HEK293 (cell line): ENCODE data around the gene PRKCE.

Source experiments
- CTCF ChIA-PET: fragments of 350-600 bp; formaldehyde crosslinking; extraction: SDS; loops from one replicate; lab custom pipeline; 2021; ENCODE audit warnings: antibody characterized with exemption; lab: Yijun Ruan, JAX
- POLR2A ChIA-PET: fragments of 300-600 bp; formaldehyde crosslinking; extraction: SDS; loops from one replicate; lab custom pipeline; 2020; ENCODE audit warnings: antibody characterized with exemption, inconsistent platforms; lab: Yijun Ruan, JAX
- H3K27ac ChIP-seq: fragments of 200-500 bp; sonication (Bioruptor generic); 2 replicates; pipeline ENCODE4 v1.5.1; 2014; ENCODE audit warnings: low read depth, low read length, control low read depth, inconsistent platforms; ENCODE audit errors: extremely low read depth
- H3K36me3 ChIP-seq, 2 experiments: fragments of 200-500 bp in 1 of 2; sonication (Bioruptor generic) in 1 of 2; 1 replicate in 1 of 2; 2 replicates in 1 of 2; pipeline ENCODE4 v1.5.1; 2014 to 2017; ENCODE audit warnings: inconsistent platforms in 2 of 2, low read length in 2 of 2; ENCODE audit not compliant: control insufficient read depth in 2 of 2, insufficient read depth in 1 of 2
- H3K4me1 ChIP-seq: fragments of 200-500 bp; sonication (Bioruptor generic); 2 replicates; pipeline ENCODE4 v1.5.1; 2014; ENCODE audit warnings: mild to moderate bottlenecking, low read length, inconsistent platforms; ENCODE audit not compliant: control insufficient read depth, insufficient read depth
- H3K4me3 ChIP-seq: 2 replicates; pipeline ENCODE4 v1.5.1; 2011; ENCODE audit warnings: low read depth, mild to moderate bottlenecking, control low read depth, low read length, moderate library complexity
- H3K9me3 ChIP-seq: fragments of 200-500 bp; sonication (Bioruptor generic); 2 replicates; pipeline ENCODE4 v1.5.1; 2014; ENCODE audit warnings: low read depth, low read length, inconsistent platforms; ENCODE audit not compliant: control insufficient read depth, insufficient read depth
- HOXD13 ChIP-seq: sonication (generic); formaldehyde crosslinking; IDR thresholded peaks from 2 replicates; pipeline ENCODE4 v1.8.0; 2022; ENCODE audit warnings: missing genetic modification reagents, borderline replicate concordance
- KLF10 ChIP-seq: fragments of 450-650 bp; IDR thresholded peaks from 2 replicates; pipeline ENCODE4 v1.5.1; 2018; ENCODE audit warnings: missing biosample characterization, mild to moderate bottlenecking, missing genetic modification characterization
- MYNN ChIP-seq: fragments of 450-650 bp; formaldehyde crosslinking; IDR thresholded peaks from 2 replicates; pipeline ENCODE4 v1.5.1; 2016; ENCODE audit warnings: missing biosample characterization, missing genetic modification characterization, borderline replicate concordance
- PRDM4 ChIP-seq: fragments of 450-650 bp; formaldehyde crosslinking; IDR thresholded peaks from 2 replicates; pipeline ENCODE4 v1.5.1; 2017; ENCODE audit warnings: missing biosample characterization, missing genetic modification characterization
- SP2 ChIP-seq: fragments of 450-650 bp; formaldehyde crosslinking; IDR thresholded peaks from 2 replicates; pipeline ENCODE4 v1.5.1; 2016; ENCODE audit warnings: missing biosample characterization, missing genetic modification characterization
- ZBTB26 ChIP-seq: fragments of 450-650 bp; formaldehyde crosslinking; optimal IDR thresholded peaks from 2 replicates; pipeline ENCODE3; 2016; ENCODE audit warnings: missing biosample characterization, mild to moderate bottlenecking, missing genetic modification characterization
- ZNF10 ChIP-seq: fragments of 450-650 bp; formaldehyde crosslinking; IDR thresholded peaks from 2 replicates; pipeline ENCODE4 v1.5.1; 2017; ENCODE audit warnings: missing biosample characterization, missing genetic modification characterization
- ZNF157 ChIP-seq: fragments of 450-650 bp; formaldehyde crosslinking; IDR thresholded peaks from 2 replicates; pipeline ENCODE4 v1.5.1; 2016; ENCODE audit warnings: missing biosample characterization, missing genetic modification characterization
- ZNF175 ChIP-seq: fragments of 450-650 bp; formaldehyde crosslinking; IDR thresholded peaks from 2 replicates; pipeline ENCODE4 v1.5.1; 2016; ENCODE audit warnings: missing biosample characterization, missing genetic modification characterization
- ZNF274 ChIP-seq, 2 experiments: fragments of 200-500 bp in 1 of 2; fragments of 450-650 bp in 1 of 2; sonication (Bioruptor generic) in 1 of 2; formaldehyde crosslinking in 1 of 2; IDR thresholded peaks; 2 replicates each; pipeline versions ENCODE4 v1.5.1 to v1.6.1; 2014 to 2016; ENCODE audit warnings: borderline replicate concordance in 1 of 2, inconsistent platforms in 1 of 2, low read length in 1 of 2, missing biosample characterization in 1 of 2, missing genetic modification characterization in 1 of 2
- ZNF302 ChIP-seq: fragments of 450-650 bp; formaldehyde crosslinking; IDR thresholded peaks from 2 replicates; pipeline ENCODE4 v1.5.1; 2016; ENCODE audit warnings: missing biosample characterization, missing genetic modification characterization, low read depth
- ZNF37A ChIP-seq: fragments of 450-650 bp; IDR thresholded peaks from 2 replicates; pipeline ENCODE4 v1.5.1; 2018; ENCODE audit warnings: missing biosample characterization, missing genetic modification characterization
- ZNF449 ChIP-seq: fragments of 450-650 bp; formaldehyde crosslinking; IDR thresholded peaks from 2 replicates; pipeline ENCODE4 v1.5.1; 2017; ENCODE audit warnings: missing biosample characterization, mild to moderate bottlenecking, missing genetic modification characterization, moderate library complexity
- ZNF488 ChIP-seq: fragments of 450-650 bp; formaldehyde crosslinking; IDR thresholded peaks from 2 replicates; pipeline ENCODE4 v1.5.1; 2016; ENCODE audit warnings: missing biosample characterization, missing genetic modification characterization
- ZNF610 ChIP-seq: fragments of 450-650 bp; formaldehyde crosslinking; IDR thresholded peaks from 2 replicates; pipeline ENCODE4 v1.5.1; 2016; ENCODE audit warnings: missing biosample characterization, missing genetic modification characterization, borderline replicate concordance
- ZNF660 ChIP-seq: fragments of 450-650 bp; IDR thresholded peaks from 2 replicates; pipeline ENCODE4 v1.5.1; 2018; ENCODE audit warnings: missing biosample characterization, mild to moderate bottlenecking, missing genetic modification characterization
- ZNF670 ChIP-seq: fragments of 450-650 bp; formaldehyde crosslinking; IDR thresholded peaks from 2 replicates; pipeline ENCODE4 v1.5.1; 2016; ENCODE audit warnings: missing biosample characterization, missing genetic modification characterization, low read depth
- ZNF776 ChIP-seq: fragments of 450-650 bp; formaldehyde crosslinking; IDR thresholded peaks from 2 replicates; pipeline ENCODE4 v1.5.0; 2017; ENCODE audit warnings: missing biosample characterization, missing genetic modification characterization, borderline replicate concordance
- ZNF837 ChIP-seq: fragments of 450-650 bp; formaldehyde crosslinking; IDR thresholded peaks from 2 replicates; pipeline ENCODE4 v1.5.1; 2016; ENCODE audit warnings: missing biosample characterization, missing genetic modification characterization
- ZSCAN16 ChIP-seq: fragments of 450-650 bp; formaldehyde crosslinking; IDR thresholded peaks from 2 replicates; pipeline ENCODE4 v1.5.1; 2016; ENCODE audit warnings: missing biosample characterization, missing genetic modification characterization
- ZSCAN23 ChIP-seq: fragments of 450-650 bp; formaldehyde crosslinking; IDR thresholded peaks from 2 replicates; pipeline ENCODE4 v1.5.1; 2016; ENCODE audit warnings: missing biosample characterization, missing genetic modification characterization
- ZSCAN5A ChIP-seq: fragments of 450-650 bp; formaldehyde crosslinking; IDR thresholded peaks from 2 replicates; pipeline ENCODE4 v1.5.1; 2016; ENCODE audit warnings: missing biosample characterization, missing genetic modification characterization

The PRKCE gene

GRCh38 chr2:46079985-46080560 lies 428.6 kb downstream of the PRKCE start (continued):
- TF ChIP-seq ZNF449 (no peak), ZNF302 (no peak), ZSCAN5A (tag by site-specific recombination) (no peak), PRDM4 (tag by site-specific recombination) (no peak), KLF10 (no peak)

- TF ChIP-seq ZSCAN23: no peak
- no peak for TF ChIP-seq ZNF175
- no peak for TF ChIP-seq ZNF488 (tag by site-specific recombination)
- TF ChIP-seq ZSCAN16 (tag by site-specific recombination): no peak
- no peak for TF ChIP-seq SP2 (tag by site-specific recombination)
- TF ChIP-seq ZNF37A: no peak
- no peak for TF ChIP-seq ZNF274 (IDR thresholded peaks at IDR 0.05; ENCODE audit: low read length)
- no peak for TF ChIP-seq ZNF274 (tag by site-specific recombination; IDR thresholded peaks at IDR 0.05; ENCODE audit: borderline replicate concordance)
- no peak for TF ChIP-seq HOXD13 (CRISPR knock-in tag)
- TF ChIP-seq MYNN (tag by site-specific recombination): no peak
- TF ChIP-seq ZNF610 (tag by site-specific recombination): no peak
- TF ChIP-seq ZNF157: no peak
- no peak for TF ChIP-seq ZBTB26 (tag by site-specific recombination)
- no peak for TF ChIP-seq ZNF660
- TF ChIP-seq ZNF670: no peak
- no peak for TF ChIP-seq ZNF837 (tag by site-specific recombination)
- no peak for TF ChIP-seq ZNF10 (tag by site-specific recombination)
- no peak for TF ChIP-seq ZNF776 (tag by site-specific recombination)
- TF ChIP-seq, all 188 proteins: peak for 0
- Histone ChIP-seq H3K4me1 (no peaks in the 10 kb centered on the region), H3K4me3 (no peak overlapping the region), H3K27ac (no peak overlapping the region), H3K9me3 (no peaks in the 10 kb centered on the region), H3K36me3 (no peaks in the 10 kb centered on the region)
- ChIA-PET CTCF (interaction anchor here (0.5 to 1.5 kb wide), 2 partner anchors 20 to 567 kb away, joined by 3 to 4 read pairs; no protein-coding TSS in a partner anchor), POLR2A (no interaction called here)
These were observed 431.3 kb downstream of the PRKCE start for GRCh38 chr2:46082531-46083485.
